Mucosa of gallbladder (tissue), 1 donor: ENCODE measurements around the gene P2RY11. TPM values are rescaled to one million over a fixed set of nuclear protein-coding genes. Genes with fewer than 3 reads are reported as not detected.

Experiments used
- DNase-seq: peaks from one replicate; pipeline ENCODE4 v3.0.0-alpha.2; 2020; ENCODE audit warnings: low spot score
- total RNA-seq: library from RNA; stranded (reverse); gene quantifications from one replicate; pipeline ENCODE4 v1.2.1, GENCODE V29; 2021
- donor health status: DM: no; HTN: no; CAD: no.

P2RY11 gene
- total RNA-seq, 1 donor from 2014 or later = 17.8 TPM

GRCh38 chr19:10093295-10094186 lies 18.0 kb upstream of the P2RY11 start:
- DNase-seq = no peak

DNA sequence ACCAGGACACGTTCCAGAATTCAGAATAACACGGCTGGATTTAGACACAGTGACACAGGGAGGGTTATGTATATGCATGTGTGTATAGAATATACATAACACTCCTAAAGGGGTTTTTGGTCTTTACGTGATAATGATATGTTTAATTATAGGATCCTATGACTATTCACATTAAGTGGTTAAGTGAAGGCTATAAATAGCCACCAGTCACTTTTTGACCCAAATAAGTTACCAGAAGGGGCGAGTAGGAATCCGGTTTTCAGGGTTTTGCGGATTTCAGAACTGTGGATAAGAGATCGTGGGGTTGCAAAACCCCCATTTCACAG lies 15.9 kb upstream of the P2RY11 start:
- no peak for DNase-seq

GRCh38 chr19:10095948-10096614 lies 15.4 kb upstream of the P2RY11 start:
- peak; percentile 93 for DNase-seq

DNA sequence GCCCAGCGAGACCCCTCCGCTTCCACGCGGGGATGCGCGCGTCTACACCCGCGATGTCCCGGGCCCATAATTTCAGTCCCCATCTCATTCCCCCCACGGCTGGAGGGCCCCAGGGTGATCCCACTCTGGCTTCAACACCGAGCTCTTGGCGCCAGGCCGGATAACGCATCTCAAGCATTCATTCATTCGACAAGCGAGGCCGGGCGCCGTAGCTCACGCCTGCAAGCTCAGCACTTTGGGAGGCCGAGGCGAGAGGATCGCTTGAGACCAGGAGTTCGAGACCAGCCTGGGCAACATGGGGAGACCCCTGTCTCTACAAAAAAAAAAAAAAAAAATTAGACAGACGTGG lies 14.9 kb upstream of the P2RY11 start:
- DNase-seq = no peak

DNA sequence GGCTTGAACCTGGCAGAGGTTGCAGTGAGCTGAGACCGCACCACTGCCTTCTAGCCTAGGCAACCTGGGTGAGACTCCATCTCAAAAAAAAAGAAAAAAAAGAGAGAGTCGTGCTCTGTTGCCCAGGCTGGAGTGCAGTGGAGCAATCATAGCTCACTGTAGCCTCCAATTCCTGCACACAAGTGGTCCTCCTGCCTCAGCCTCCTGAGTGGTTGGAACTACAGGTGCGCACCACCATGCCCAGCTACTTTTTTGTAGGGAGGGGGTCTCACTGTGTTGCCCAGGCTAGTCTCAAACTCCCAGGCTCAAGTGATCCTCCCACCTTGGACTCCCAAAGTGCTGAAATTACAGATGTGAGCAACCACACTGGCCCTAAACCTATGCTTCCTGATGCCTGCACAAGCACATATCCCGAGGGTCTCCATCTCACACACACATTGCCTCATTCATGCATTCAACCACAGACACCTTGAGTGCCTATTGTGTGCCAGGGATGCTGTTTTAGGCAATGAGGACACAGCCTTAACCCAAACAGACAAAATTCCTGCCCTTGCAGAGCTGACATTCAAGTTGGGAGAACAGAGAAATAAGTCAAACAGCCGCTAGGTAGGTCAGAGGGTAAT lies 11.2 kb upstream of the P2RY11 start:
- DNase-seq = no peak

DNA sequence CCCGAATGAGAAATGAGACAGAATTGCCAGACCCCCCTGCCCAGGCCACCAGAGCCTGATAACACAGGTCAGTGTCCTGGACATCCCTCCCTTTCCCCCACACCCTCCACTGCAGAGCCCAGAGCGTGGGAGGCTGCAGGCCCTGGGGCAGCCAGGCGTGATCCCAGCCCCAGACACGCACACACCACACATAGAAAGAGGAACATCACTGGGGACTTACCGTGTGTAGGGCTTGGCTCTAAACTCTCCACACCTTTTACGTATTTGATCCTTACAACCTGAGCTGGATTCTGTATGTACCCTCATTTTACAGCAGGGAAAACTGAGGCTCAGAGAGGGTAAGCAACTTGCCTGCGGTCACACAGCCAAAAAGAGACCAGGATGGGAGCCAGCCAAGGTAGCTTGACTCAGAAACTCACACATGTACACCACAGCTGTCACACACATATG lies 8.7 kb upstream of the P2RY11 start:
- no peak for DNase-seq

DNA sequence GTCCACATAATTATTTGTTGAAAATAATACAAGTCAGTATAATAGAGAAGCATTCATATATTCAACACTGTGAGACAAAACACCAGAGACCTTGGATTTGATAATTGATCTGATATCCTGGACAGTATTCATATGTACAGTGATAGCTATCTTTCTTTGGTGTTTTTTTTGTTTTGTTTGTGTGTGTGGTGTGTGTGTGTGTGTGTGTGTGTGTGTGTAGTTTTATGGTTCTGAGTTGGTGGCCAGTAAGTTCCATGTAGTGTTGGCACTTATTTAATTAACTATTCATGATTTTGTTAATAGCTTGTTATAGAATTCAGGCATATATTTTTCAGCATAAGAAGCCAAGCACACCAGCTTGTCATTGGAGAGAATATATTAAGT lies 7.4 kb upstream of the P2RY11 start:
- DNase-seq = no peak

DNA sequence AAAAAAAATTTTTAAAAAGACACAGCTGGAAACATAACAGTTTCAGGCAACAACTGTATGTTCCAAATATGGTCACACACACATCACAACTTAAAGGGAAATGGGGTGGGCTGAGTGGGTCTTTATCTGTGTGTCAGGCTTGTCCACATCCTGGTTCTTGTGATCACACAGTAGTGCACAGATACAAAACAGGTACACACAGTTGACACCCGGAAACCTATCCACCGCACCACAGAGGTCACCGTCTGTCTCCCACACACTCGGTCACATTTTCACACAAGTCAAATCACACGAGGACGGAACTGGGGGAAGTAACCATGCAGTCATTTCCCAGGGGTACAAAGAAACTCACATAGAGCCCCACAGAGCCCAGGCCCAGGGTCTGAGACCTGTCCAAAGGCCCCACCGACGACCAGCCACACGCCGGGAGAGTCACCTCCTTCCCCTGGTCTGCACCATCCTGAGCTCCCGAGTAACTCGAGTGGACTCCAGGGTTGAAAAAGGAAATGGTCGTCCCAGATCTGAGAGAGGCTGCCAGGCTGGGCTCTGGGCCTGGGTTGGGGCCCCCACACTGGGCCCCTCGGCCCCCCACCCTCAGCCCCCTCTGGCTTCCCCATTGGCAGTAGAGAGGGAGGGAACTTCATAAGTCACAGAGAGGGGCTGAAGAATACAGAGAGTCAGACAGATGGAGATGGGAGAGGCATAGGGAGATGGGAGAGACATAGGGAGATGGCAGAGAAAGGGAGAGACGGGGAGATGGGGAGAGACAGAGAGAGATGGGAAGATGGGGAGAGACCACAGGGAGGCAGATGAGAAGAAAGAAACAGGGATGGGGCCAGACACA lies 6.6 kb upstream of the P2RY11 start:
- peak; percentile 61 for DNase-seq

DNA sequence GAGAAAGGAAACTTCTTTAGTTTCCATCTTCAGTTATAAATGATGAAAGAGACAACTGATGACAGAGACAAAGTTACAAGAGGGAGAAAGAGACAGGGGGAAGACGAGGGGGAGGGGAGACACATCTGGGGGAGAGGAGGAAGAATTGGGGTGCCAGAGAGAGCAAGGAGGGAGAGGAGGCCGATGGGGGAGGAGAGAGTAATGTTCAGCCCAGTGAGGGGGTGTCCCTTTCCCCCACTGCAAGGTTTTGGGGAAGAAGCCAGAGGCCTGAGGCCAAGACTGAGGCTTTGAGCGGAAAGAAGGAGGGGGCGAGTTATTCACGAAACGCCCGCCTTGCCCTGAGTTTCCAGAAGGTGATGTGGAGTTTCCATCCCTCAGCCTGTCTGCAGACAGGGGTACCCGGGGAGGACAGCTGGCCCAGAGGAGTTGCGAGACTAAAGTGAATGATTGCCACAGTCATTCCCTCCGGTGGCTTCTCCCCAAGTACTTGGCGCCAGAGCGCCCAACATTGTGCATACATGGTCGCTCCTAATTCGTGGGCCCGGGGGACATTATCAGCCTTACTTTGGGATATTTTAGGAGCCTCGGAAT lies 5.9 kb upstream of the P2RY11 start:
- DNase-seq = no peak

DNA sequence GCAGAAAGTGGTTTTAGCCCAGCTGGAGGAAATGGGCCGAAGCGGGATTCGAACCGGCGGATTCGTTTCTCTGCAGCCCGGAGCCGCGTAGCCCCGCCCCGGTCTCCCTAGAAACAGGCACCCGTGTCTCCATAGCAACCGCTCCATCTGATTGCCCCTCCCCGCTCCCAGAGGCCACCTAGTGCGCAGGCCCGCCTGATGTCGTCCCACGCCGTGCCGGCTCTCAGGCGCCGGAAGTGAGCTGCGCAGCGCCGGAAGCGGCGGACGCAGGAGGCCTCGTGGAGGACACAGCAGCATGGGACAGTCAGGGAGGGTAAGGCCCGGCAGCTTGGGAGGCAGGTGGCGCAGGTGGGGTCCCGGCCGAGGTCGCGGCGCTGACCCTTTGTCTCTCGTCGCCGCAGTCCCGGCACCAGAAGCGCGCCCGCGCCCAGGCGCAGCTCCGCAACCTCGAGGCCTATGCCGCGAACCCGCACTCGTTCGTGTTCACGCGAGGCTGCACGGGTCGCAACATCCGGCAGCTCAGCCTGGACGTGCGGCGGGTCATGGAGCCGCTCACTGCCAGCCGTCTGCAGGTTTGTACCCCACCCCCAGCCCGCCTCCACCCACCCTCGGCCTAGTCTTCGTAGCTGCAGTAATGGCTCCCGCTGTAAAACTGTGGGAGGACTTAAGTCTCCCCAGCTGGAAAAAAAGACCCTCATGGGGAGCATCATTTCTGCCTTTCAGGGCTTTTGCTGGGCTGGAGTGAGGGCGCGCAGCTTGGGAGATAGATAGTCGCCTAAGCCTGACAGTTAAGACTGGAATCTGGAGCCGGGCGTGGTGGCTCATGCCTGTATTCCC lies 5.2 kb upstream of the P2RY11 start, which contains the start of gene PPAN:
Gene PPAN (plus strand): TSS at position 263 of the 837 bp plus-strand sequence. CDS start 33 bp downstream, at position 296.
- peak; percentile 99 for DNase-seq

- DNase-seq = no peak
Observed at GRCh38 chr19:10107254-10107653, 4.2 kb upstream of the P2RY11 start.

DNA sequence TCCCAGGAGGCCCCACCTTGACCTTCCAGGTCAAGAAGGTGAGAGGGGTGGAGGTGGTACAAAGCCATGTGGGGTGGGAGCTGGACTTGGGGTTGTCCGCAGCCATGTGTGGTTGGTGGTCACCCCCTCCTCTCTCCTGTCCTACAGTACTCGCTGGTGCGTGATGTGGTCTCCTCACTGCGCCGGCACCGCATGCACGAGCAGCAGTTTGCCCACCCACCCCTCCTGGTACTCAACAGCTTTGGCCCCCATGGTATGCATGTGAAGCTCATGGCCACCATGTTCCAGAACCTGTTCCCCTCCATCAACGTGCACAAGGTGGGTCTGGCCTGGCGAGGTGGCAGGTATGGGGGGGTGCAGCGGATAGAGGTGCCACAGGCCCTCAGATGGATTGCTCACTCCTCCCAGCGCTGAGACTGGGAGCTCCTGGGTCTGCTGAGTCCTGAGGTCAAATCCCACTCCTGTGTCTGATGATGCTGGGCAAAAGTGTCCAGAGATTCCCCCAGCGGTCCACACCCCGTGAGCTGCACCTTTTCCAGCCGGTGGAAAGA lies 3.6 kb upstream of the P2RY11 start:
- DNase-seq = no peak

DNA sequence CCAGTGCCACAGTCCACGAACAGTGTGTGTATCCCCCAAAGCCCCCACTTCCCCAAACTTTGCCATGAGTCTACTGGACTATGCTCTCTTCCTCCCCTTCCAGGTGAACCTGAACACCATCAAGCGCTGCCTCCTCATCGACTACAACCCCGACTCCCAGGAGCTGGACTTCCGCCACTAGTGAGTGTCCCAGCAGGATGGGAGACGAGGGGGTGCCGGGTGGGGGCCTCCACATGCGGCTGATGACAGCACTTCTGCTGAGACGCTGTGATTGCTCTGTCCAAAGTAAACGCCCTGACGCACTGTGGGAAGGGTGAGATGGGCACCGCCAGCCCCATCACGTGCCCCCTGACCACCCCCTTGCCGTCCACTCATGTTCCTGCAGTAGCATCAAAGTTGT lies 2.0 kb upstream of the P2RY11 start:
- no peak for DNase-seq

DNA sequence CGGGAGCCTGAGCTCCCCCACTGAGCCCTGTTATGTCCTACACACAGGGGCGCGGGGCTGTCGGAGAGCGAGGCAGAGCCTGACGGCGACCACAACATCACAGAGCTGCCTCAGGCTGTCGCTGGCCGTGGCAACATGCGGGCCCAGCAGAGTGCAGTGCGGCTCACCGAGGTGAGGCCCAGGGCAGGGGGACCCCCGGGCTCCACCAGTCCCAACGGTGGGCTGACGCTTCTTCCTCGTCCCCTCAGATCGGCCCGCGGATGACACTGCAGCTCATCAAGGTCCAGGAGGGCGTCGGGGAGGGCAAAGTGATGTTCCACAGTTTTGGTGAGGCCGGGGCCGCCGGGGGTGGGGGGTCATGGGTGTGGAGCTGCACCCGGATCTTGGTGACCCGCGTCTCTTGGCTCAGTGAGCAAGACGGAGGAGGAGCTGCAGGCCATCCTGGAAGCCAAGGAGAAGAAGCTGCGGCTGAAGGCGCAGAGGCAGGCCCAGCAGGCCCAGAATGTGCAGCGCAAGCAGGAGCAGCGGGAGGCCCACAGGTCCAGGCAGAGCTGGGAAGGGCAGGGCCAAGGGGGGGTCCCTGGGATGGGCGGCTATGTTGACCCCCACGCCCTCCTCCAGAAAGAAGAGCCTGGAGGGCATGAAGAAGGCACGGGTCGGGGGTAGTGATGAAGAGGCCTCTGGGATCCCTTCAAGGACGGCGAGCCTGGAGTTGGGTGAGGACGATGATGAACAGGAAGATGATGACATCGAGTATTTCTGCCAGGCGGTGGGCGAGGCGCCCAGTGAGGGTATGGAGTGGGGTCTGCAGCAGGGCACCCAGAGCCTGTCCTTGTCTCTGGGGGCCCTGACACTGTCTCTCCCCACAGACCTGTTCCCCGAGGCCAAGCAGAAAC lies 1.2 kb upstream of the P2RY11 start:
- DNase-seq = no peak

- DNase-seq = no peak
Observed at GRCh38 chr19:10110972-10111317, 548 bp upstream of the P2RY11 start.

DNA sequence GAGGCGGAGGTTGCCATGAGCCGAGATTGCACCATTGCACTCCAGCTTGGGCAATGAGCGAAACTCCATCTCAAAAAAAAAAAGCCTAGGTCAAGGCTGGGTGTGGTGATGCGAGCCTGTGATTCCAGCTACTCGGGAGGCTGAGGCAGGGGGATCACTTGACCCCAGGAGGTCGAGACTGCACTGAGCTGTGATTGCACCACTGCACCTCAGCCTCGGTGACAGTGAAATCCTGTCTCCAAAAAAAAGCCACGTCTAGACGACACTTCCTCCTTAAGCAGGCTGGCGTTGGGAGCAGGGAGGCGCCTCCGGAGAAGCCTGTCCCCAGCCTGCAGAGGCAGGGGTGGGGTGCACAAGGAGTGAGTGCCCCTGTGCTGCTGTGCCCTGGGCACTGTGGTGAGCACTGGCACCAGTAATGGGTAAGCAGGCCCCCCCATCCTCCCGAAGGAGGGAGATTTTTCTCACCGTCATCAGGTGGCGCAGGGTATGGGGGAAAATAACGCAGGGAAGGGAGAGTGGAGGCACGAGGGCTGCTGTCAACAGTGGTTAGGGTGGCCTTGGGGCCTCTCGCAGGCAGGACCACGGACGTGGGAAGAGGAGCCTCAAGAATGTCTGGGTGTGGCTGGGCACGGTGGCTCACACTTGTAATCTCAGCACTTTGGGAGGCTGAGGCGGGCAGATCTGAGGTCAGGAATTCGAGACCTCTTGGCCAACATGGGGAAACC lies 706 bp downstream of the P2RY11 start:
- no peak for DNase-seq

GRCh38 chr19:10112895-10113591 lies 1.6 kb downstream of the P2RY11 start:
- DNase-seq = no peak

DNA sequence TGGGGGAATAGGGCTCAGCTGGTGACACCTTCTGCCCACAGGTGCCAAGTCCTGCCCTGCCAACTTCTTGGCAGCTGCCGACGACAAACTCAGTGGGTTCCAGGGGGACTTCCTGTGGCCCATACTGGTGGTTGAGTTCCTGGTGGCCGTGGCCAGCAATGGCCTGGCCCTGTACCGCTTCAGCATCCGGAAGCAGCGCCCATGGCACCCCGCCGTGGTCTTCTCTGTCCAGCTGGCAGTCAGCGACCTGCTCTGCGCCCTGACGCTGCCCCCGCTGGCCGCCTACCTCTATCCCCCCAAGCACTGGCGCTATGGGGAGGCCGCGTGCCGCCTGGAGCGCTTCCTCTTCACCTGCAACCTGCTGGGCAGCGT lies 2.1 kb downstream of the P2RY11 start:
- DNase-seq = no peak
